SK-N-MC (cell line): ENCODE results near the gene RIN1.

Experiments used
- EZH2 ChIP-seq: fragments of 200-600 bp; sonication (generic); IDR thresholded peaks from one replicate; pipeline ENCODE4 v1.6.1; 2017; ENCODE audit warnings: antibody characterized with exemption
- FOXP2 ChIP-seq: optimal IDR thresholded peaks from 2 replicates; pipeline ENCODE3; 2011; ENCODE audit warnings: mild to moderate bottlenecking, moderate library complexity; ENCODE audit not compliant: insufficient read depth; ENCODE audit errors: extremely low read length, control extremely low read depth
- POLR2AphosphoS5 ChIP-seq: IDR thresholded peaks from 2 replicates; pipeline ENCODE4 v1.6.1; 2012; ENCODE audit warnings: mild to moderate bottlenecking, low read depth, low read length, borderline replicate concordance

DNA sequence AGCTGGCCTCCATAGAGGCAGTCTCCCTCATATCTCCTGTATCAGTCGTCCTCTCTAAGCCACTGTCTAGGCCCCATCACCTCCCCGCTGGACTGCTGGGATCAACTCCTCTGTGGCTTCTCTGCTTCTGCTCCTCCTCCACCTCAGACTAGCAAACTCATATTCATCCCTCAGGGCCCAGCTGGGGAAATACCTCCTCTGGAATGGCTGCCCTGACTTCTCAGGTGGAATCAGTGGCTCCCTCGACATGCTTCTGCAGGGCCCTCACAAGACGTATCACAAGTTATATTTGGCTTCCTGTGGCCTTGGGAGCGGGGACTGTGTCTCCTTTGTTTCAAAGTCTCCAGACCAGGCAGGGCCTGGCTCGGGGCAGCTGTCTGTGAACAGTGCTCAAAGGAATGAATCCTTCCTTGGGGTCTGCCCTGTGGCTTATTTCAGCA lies 25.3 kb upstream of the RIN1 start:
- peak; percentile 72 for TF ChIP-seq POLR2AphosphoS5
- TF ChIP-seq EZH2: no peak
- no peak for TF ChIP-seq FOXP2
